Coronary artery (tissue), 2 donors: Measurements from ENCODE around the gene CAP2.

Source experiments
- DNase-seq: peaks from one replicate; pipeline ENCODE4 v3.0.0-alpha.2; 2017; ENCODE audit warnings: low spot score
- H3K27ac ChIP-seq, 2 donors: fragments of 200-600 bp; sonication (generic); one replicate each; pipeline ENCODE4 v1.5.1; 2016 to 2019
- H3K4me3 ChIP-seq: fragments of 200-600 bp; sonication (generic); 2 replicates; pipeline ENCODE4 v1.5.1; 2016; ENCODE audit warnings: mild to moderate bottlenecking, moderate library complexity
- TF ChIP-seq, protein P1 (sequence below): fragments of 200-600 bp; sonication (generic); IDR thresholded peaks from one replicate; pipeline ENCODE4 v1.5.1; 2019; ENCODE audit warnings: antibody characterized with exemption

Gene CAP2

DNA sequence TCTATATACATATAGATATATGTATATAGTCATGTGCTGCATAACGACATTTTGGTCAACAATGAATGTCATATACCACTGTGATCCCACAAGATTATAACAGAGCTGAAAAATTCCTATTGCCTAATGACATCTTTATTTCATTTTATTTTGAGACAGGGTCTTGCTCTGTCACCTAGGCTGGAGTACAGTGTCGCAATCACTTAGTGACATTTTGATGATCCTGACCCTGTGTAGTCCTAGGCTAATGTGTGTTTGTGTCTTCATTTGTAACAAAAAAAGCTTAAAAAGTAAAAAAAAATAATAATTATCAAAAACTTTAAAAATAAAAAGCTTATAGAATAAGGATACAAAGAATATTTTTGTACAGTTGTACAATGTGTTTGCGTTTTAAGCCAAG is 202.7 kb downstream of the CAP2 start:
- Histone ChIP-seq H3K4me3 (no peak overlapping the region), H3K27ac (no peak overlapping the region)
- no peak for DNase-seq
- TF ChIP-seq, protein P1, sequence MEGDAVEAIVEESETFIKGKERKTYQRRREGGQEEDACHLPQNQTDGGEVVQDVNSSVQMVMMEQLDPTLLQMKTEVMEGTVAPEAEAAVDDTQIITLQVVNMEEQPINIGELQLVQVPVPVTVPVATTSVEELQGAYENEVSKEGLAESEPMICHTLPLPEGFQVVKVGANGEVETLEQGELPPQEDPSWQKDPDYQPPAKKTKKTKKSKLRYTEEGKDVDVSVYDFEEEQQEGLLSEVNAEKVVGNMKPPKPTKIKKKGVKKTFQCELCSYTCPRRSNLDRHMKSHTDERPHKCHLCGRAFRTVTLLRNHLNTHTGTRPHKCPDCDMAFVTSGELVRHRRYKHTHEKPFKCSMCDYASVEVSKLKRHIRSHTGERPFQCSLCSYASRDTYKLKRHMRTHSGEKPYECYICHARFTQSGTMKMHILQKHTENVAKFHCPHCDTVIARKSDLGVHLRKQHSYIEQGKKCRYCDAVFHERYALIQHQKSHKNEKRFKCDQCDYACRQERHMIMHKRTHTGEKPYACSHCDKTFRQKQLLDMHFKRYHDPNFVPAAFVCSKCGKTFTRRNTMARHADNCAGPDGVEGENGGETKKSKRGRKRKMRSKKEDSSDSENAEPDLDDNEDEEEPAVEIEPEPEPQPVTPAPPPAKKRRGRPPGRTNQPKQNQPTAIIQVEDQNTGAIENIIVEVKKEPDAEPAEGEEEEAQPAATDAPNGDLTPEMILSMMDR, result no peak

DNA sequence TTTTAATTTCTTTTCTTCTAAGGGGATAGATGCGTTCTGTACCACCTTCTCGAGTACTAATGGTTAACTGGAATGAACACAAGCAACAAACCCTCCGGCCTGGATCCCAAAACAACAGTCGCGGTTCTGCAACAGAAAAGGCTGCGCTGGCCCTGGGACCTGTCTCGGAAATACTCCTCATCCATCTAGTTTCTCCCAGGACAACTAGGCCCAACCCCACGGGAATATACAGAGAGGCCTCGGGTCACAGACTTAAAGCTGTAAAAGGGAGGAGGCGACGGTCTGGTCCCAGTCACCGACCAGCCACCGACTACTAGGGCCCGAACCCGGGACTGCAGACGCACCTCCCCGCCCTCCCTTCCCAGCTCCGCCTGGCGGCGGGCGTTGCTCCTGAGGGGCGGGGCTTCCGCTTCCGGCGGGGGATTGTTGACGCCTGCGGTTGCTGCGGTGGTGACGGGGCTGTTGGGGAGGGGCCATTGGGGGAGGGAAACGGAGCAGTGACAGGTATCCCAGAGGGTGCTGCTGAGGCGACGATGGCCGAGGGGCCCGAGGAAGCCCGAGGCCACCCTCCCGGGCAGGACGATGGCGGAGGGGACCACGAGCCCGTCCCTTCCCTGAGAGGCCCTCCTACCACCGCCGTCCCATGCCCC is 206.6 kb downstream of the CAP2 start, which contains the start of gene FAM8A1:
FAM8A1 (plus strand) TSS at position 426 of the 650 bp plus-strand sequence; CDS start at position 534, 108 bp downstream.
- Histone ChIP-seq H3K4me3 (peak within 1 kb of the TSS; percentile 94), H3K27ac (peak within 1 kb of the TSS; percentile 89 to 96)
- TF ChIP-seq, protein P1, result peak; percentile 63
- DNase-seq, result peak; percentile 95

DNA sequence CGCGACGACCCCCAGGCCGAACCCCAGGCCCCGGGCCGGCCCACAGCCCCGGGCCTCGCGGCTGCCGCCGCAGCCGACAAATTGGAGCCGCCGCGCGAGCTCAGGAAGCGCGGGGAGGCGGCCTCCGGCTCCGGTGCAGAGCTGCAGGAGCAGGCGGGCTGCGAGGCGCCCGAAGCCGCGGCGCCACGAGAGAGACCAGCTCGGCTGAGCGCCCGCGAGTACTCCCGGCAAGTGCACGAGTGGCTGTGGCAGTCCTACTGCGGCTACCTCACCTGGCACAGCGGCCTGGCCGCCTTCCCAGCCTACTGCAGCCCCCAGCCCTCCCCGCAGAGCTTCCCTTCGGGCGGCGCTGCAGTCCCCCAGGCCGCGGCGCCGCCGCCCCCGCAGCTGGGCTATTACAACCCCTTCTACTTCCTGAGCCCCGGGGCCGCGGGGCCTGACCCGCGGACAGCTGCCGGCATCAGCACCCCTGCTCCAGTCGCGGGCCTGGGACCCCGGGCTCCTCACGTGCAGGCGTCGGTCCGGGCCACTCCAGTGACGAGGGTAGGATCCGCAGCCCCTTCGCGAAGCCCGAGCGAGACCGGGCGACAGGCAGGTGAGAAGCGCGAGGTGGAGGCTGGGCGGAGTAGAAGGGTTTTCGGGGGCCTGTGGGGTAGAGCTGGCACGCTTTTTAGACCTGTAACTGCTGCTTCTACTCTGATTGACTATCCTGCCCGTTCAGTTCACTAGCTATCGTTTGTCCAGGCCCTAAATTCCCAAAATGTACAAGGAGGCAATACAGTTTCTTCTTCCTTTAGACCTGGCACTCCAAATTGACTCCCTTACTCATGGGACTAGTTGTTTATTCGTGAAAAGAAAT is 207.4 kb downstream of the CAP2 start:
- DNase-seq, result peak; percentile 77
- H3K4me3 ChIP-seq, result peak overlapping the region; percentile 94
- TF ChIP-seq, protein P1, result no peak
- H3K27ac ChIP-seq, result peak overlapping the region; percentile 89 to 96

DNA sequence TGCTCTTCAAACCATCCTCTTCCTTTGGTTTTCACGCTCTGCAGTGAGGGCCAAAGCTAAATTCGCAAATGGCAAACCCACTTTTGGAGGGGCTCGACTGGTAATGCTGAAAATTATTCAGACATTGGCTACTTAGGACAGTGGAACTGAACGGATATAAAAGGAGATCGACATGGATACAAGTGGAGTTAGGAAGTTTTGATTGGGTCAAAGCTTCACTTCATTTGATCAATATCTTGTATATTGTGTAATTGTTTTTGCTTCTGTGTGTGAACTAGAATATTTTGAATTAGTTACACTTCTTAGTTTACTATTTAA is 207.9 kb downstream of the CAP2 start:
- TF ChIP-seq, protein P1, result no peak
- H3K27ac ChIP-seq, result peak overlapping the region; percentile 89 to 96
- H3K4me3 ChIP-seq, result peak overlapping the region; percentile 94
- DNase-seq, result no peak

DNA sequence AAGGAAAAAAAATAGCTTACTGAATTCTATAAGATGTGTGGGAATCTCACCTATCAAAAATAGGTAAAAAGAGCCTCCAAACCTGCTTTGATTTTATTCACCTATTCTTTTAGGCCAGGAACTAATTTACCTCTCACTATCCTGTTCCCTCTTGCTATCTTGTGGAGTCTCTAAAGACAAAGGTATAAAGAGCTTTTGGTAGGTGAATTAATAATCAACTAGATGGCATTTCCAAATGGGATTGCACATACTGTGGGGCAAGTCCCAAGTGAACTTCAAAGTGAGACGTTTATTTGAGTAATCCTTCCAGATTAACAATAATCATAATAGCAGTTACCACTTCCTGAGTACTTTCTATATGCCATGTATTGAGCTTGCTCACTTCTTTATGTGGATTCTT is 209.5 kb downstream of the CAP2 start:
- DNase-seq, result no peak
- Histone ChIP-seq H3K27ac (no peak overlapping the region), H3K4me3 (no peak overlapping the region)
- TF ChIP-seq, protein P1, result no peak

DNA sequence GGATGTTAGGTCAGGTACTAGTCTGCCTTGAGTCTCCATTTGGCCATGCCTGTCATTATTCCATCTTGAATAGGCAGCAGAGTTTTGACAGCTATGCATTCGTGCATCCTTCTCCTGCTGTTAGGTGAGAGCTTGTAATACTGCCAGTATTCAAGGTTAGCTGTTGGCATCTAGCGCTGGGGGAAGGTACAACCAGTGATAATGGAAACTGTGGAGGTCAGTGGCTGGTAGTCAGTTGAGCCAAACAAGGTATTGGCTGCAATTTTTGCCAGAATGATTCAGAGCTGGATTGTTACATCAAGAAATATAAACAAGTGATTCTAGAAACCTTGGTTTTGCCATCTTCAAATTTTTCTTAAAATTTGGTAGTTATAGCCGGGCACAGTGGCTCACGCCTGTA is 213.2 kb downstream of the CAP2 start:
- TF ChIP-seq, protein P1, result no peak
- no peak overlapping the region for H3K4me3 ChIP-seq
- no peak for DNase-seq
- no peak overlapping the region for H3K27ac ChIP-seq
